Cerebellar nuclear complex (tissue), 1 donor: ENCODE data around the gene MVB12B.

Source experiments
- DNase-seq, 2 experiments: peaks; one replicate each; lab custom pipeline; 2025; lab: John Stamatoyannopoulos, UW

The MVB12B gene

GRCh38 chr9:126431077-126431742 lies 104.6 kb downstream of the MVB12B start:
- DNase-seq, result no peak

GRCh38 chr9:126432659-126433058 lies 106.0 kb downstream of the MVB12B start:
- DNase-seq, result no peak

GRCh38 chr9:126435105-126435504 lies 108.5 kb downstream of the MVB12B start:
- DNase-seq, result no peak

- no peak for DNase-seq
Observed at GRCh38 chr9:126435626-126436025, 109.0 kb downstream of the MVB12B start.

- no peak for DNase-seq
Observed at GRCh38 chr9:126436545-126437267, 110.1 kb downstream of the MVB12B start.

- no peak for DNase-seq
Observed at GRCh38 chr9:126437268-126437666, 110.6 kb downstream of the MVB12B start.

GRCh38 chr9:126437701-126438100 lies 111.1 kb downstream of the MVB12B start:
- no peak for DNase-seq

- no peak for DNase-seq
Observed at GRCh38 chr9:126438741-126439401, 112.2 kb downstream of the MVB12B start.

GRCh38 chr9:126439402-126439765 lies 112.8 kb downstream of the MVB12B start:
- DNase-seq, result no peak

- no peak for DNase-seq
Observed at GRCh38 chr9:126439883-126440653, 113.4 kb downstream of the MVB12B start.

GRCh38 chr9:126440940-126441339 lies 114.3 kb downstream of the MVB12B start:
- DNase-seq, result no peak

- no peak for DNase-seq
Observed at GRCh38 chr9:126442636-126443035, 116.0 kb downstream of the MVB12B start.

GRCh38 chr9:126443144-126443543 lies 116.5 kb downstream of the MVB12B start:
- no peak for DNase-seq

- no peak for DNase-seq
Observed at GRCh38 chr9:126448136-126448535, 121.5 kb downstream of the MVB12B start.

- no peak for DNase-seq
Observed at GRCh38 chr9:126448865-126449577, 122.4 kb downstream of the MVB12B start.

- no peak for DNase-seq
Observed at GRCh38 chr9:126449725-126450667, 123.4 kb downstream of the MVB12B start.

- no peak for DNase-seq
Observed at GRCh38 chr9:126450668-126451205, 124.1 kb downstream of the MVB12B start.

- no peak for DNase-seq
Observed at GRCh38 chr9:126451316-126451885, 124.8 kb downstream of the MVB12B start.

- DNase-seq, result no peak
Observed at GRCh38 chr9:126452106-126452505, 125.5 kb downstream of the MVB12B start.
